ENCODE results near the gene SKAP2.

DNA sequence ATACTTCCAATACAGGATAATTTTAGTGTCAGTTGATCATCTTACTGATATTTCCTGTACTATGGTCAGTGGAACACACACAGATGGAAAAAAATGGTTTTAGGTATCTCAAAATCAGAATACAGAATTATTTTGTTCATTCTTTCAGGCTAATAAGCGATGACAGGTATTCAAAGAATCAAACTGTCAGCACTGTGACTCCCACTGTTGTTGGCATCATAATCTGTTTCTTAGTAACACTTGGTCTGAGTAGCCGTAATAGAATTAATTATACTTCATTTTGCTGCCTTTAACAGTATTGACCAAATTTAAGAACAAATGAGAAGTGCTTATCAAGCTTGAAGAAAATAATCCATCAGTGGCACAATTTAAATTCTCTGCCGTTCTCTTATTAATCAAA, 215.0 kb downstream of the SKAP2 start:
- TF ChIP-seq, protein P1, sequence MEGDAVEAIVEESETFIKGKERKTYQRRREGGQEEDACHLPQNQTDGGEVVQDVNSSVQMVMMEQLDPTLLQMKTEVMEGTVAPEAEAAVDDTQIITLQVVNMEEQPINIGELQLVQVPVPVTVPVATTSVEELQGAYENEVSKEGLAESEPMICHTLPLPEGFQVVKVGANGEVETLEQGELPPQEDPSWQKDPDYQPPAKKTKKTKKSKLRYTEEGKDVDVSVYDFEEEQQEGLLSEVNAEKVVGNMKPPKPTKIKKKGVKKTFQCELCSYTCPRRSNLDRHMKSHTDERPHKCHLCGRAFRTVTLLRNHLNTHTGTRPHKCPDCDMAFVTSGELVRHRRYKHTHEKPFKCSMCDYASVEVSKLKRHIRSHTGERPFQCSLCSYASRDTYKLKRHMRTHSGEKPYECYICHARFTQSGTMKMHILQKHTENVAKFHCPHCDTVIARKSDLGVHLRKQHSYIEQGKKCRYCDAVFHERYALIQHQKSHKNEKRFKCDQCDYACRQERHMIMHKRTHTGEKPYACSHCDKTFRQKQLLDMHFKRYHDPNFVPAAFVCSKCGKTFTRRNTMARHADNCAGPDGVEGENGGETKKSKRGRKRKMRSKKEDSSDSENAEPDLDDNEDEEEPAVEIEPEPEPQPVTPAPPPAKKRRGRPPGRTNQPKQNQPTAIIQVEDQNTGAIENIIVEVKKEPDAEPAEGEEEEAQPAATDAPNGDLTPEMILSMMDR (IDR thresholded peaks at IDR 0.05): no peak
- TF ChIP-seq POLR2A (IDR thresholded peaks at IDR 0.05) (no peak), POLR2AphosphoS5 (IDR thresholded peaks at IDR 0.05) (no peak)
